Loucy (cell line): Measurements from ENCODE around the gene NF1.

Experiments
- H2AFZ ChIP-seq: fragments of 200-600 bp; sonication (generic); 2 replicates; pipeline ENCODE4 v1.6.0; 2016; ENCODE audit warnings: antibody characterized with exemption, mild to moderate bottlenecking, low read length, moderate library complexity
- H3F3A ChIP-seq: fragments of 200-600 bp; 2 replicates; pipeline ENCODE4 v1.6.0; 2016; ENCODE audit warnings: antibody characterized with exemption, low read depth, mild to moderate bottlenecking
- H3K27me3 ChIP-seq: fragments of 200-600 bp; sonication (generic); 2 replicates; pipeline ENCODE4 v1.6.1; 2014; ENCODE audit warnings: low read length, mild to moderate bottlenecking; ENCODE audit not compliant: insufficient read depth, poor library complexity, severe bottlenecking
- H3K36me3 ChIP-seq: fragments of 200-600 bp; sonication (generic); 2 replicates; pipeline ENCODE4 v1.6.1; 2016; ENCODE audit warnings: low read length; ENCODE audit not compliant: insufficient read depth
- H3K4me1 ChIP-seq: fragments of 200-600 bp; sonication (generic); 2 replicates; pipeline ENCODE4 v1.5.1; 2014; ENCODE audit warnings: low read length, mild to moderate bottlenecking; ENCODE audit not compliant: insufficient read depth, poor library complexity, severe bottlenecking
- H3K4me2 ChIP-seq: fragments of 200-600 bp; sonication (generic); 2 replicates; pipeline ENCODE4 v1.6.0; 2014; ENCODE audit warnings: antibody characterized with exemption, low read length, low read depth, mild to moderate bottlenecking; ENCODE audit not compliant: poor library complexity, severe bottlenecking
- H3K4me3 ChIP-seq: fragments of 200-600 bp; sonication (generic); 2 replicates; pipeline ENCODE4 v1.5.1; 2014; ENCODE audit warnings: low read length, mild to moderate bottlenecking, mixed read lengths; ENCODE audit not compliant: poor library complexity, severe bottlenecking
- H3K79me2 ChIP-seq: fragments of 200-600 bp; sonication (generic); 2 replicates; pipeline ENCODE4 v1.6.1; 2014; ENCODE audit warnings: low read length; ENCODE audit not compliant: insufficient read depth
- H3K9ac ChIP-seq: fragments of 200-600 bp; sonication (generic); 2 replicates; pipeline ENCODE4 v1.6.0; 2014; ENCODE audit warnings: mild to moderate bottlenecking, low read depth, low read length, moderate library complexity; ENCODE audit not compliant: poor library complexity, severe bottlenecking
- H3K9me2 ChIP-seq: fragments of 200-600 bp; sonication (generic); replicated peaks from 2 replicates; pipeline ENCODE4 v1.6.1; 2016; ENCODE audit warnings: low read depth, low read length, mixed read lengths
- H3K9me3 ChIP-seq: fragments of 200-600 bp; sonication (generic); 2 replicates; pipeline ENCODE4 v1.6.1; 2014; ENCODE audit warnings: mild to moderate bottlenecking, antibody characterized with exemption, low read length, low read depth; ENCODE audit not compliant: insufficient read depth
- H4K20me1 ChIP-seq: fragments of 200-600 bp; sonication (generic); 2 replicates; pipeline ENCODE4 v1.6.0; 2014; ENCODE audit warnings: antibody characterized with exemption, low read length, mild to moderate bottlenecking; ENCODE audit not compliant: insufficient read depth, poor library complexity, severe bottlenecking
- EZH2phosphoT487 ChIP-seq: fragments of 200-600 bp; IDR thresholded peaks from 2 replicates; pipeline ENCODE4 v1.6.1; 2018; ENCODE audit warnings: antibody characterized with exemption, mild to moderate bottlenecking, moderate library complexity, borderline replicate concordance
- TF ChIP-seq, protein P1 (sequence below): fragments of 200-600 bp; sonication (generic); conservative IDR thresholded peaks from 2 replicates; pipeline ENCODE4 v1.5.1; 2014; ENCODE audit warnings: mild to moderate bottlenecking, antibody characterized with exemption, low read length

Gene NF1

GRCh38 chr17:31072186-31072585 is 22.6 kb upstream of the NF1 start:
- no peak for TF ChIP-seq EZH2phosphoT487
- TF ChIP-seq, protein P1, sequence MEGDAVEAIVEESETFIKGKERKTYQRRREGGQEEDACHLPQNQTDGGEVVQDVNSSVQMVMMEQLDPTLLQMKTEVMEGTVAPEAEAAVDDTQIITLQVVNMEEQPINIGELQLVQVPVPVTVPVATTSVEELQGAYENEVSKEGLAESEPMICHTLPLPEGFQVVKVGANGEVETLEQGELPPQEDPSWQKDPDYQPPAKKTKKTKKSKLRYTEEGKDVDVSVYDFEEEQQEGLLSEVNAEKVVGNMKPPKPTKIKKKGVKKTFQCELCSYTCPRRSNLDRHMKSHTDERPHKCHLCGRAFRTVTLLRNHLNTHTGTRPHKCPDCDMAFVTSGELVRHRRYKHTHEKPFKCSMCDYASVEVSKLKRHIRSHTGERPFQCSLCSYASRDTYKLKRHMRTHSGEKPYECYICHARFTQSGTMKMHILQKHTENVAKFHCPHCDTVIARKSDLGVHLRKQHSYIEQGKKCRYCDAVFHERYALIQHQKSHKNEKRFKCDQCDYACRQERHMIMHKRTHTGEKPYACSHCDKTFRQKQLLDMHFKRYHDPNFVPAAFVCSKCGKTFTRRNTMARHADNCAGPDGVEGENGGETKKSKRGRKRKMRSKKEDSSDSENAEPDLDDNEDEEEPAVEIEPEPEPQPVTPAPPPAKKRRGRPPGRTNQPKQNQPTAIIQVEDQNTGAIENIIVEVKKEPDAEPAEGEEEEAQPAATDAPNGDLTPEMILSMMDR, result no peak
- Histone ChIP-seq H4K20me1 (no peaks in the 10 kb centered on the region), H2AFZ (no peak overlapping the region), H3K4me2 (no peak overlapping the region), H3K9me3 (no peaks in the 10 kb centered on the region), H3K27me3 (no peaks in the 10 kb centered on the region), H3K4me3 (no peak overlapping the region), H3K9ac (no peak overlapping the region), H3F3A (no peaks in the 10 kb centered on the region), H3K36me3 (no peaks in the 10 kb centered on the region), H3K4me1 (peaks cover 23% of the 10 kb centered on the region), H3K9me2 (no peaks in the 10 kb centered on the region), H3K79me2 (no peaks in the 10 kb centered on the region)

DNA sequence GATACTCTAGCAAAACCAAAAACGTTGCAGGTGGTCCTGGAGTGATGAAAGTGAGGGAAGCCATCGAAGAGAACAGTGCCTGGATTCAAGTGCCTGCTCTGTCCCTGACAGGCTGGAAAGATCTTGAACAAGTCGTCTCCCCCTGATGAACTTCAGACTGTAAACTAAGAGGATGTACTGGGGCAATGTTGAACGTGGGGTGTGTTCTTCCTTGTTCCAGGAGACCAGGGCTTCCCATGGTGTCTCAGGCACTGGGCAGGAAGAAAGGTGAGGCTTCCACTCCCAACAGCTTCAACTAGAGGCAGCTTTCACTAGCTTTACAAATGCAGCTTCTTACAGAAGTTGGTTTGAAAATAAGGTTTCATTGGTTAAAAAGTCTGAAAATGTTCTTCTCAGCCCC is 21.4 kb upstream of the NF1 start:
- H3K27me3 ChIP-seq, result no peaks in the 10 kb centered on the region
- no peaks in the 10 kb centered on the region for H4K20me1 ChIP-seq
- H3K4me2 ChIP-seq, result no peak overlapping the region
- no peak overlapping the region for H3K4me3 ChIP-seq
- H3K9me2 ChIP-seq, result no peaks in the 10 kb centered on the region
- TF ChIP-seq, protein P1, result no peak
- no peak for TF ChIP-seq EZH2phosphoT487
- H3F3A ChIP-seq, result no peaks in the 10 kb centered on the region
- H3K36me3 ChIP-seq, result no peaks in the 10 kb centered on the region
- H3K4me1 ChIP-seq, result peaks cover 27% of the 10 kb centered on the region
- no peak overlapping the region for H2AFZ ChIP-seq
- H3K9ac ChIP-seq, result no peak overlapping the region
- no peaks in the 10 kb centered on the region for H3K9me3 ChIP-seq
- H3K79me2 ChIP-seq, result no peaks in the 10 kb centered on the region

DNA sequence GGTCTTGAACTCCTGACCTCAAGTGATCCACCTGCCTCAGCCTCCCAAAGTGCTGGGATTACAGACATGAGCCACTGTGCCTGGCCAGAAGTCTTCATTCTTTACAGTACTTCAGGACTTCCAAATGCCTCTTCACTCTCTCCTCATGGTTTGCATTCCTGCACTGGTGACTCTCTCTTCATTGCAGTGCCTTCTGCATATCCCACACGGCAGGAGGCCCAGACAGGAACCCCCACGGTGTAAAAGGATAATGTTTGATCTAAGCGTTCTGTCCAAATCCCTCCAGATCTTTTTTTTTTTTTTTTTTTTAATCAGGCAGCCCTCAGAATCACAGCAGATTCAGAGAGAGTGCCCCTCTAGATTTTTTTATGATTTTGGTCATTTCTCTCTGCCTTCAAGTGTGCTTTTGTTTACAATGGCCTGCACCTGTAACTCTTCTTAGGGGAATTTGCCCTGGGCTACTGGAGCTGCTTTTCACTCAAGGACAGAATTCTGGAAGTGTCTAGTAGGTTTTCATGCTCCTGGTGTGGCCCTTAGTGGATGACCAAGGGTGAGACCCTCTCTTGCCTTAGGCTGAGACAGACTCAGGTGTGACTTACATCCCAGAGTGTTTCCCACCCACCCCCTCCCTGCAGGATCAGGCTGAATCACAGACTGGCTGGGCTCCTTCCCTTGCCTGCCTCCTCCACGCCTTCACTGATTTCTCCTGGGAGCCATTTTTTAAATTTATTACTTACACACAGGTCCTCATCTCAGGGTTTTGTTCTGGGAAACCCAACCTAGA is 19.8 kb upstream of the NF1 start:
- Histone ChIP-seq H3F3A (no peaks in the 10 kb centered on the region), H2AFZ (peak overlapping the region; percentile 48), H3K36me3 (no peaks in the 10 kb centered on the region), H3K4me3 (no peak overlapping the region), H3K4me1 (peaks cover 32% of the 10 kb centered on the region), H3K27me3 (no peaks in the 10 kb centered on the region), H3K9me2 (no peaks in the 10 kb centered on the region), H3K79me2 (no peaks in the 10 kb centered on the region), H4K20me1 (no peaks in the 10 kb centered on the region), H3K9me3 (no peaks in the 10 kb centered on the region), H3K9ac (no peak overlapping the region), H3K4me2 (peak overlapping the region; percentile 52)
- TF ChIP-seq EZH2phosphoT487, result no peak
- TF ChIP-seq, protein P1, result no peak
